Activated T-helper 1 cell treated with anti-CD3 and anti-CD28 coated beads, Interleukin-12 subunit alpha, Interleukin-12 subunit beta, Interleukin-2, Interleukin-4 antibody, amounts not matched to agents 30 ng/mL and 10 ng/mL and 1 ng/mL, durations not matched to agents 14 hours and 24 hours and 36 hours (primary cell): Measurements from ENCODE around the gene ZFYVE9. TPM values are rescaled to one million over a fixed set of nuclear protein-coding genes. Genes with fewer than 3 reads are reported as not detected.

Experiments
- DNase-seq: peaks from one replicate; pipeline ENCODE4 v3.0.0; 2021; ENCODE audit warnings: low spot score
- H3K27ac Mint-ChIP-seq: one replicate; pipeline ENCODE4 v1.8.0; 2021; ENCODE audit warnings: mild to moderate bottlenecking, mixed read lengths
- H3K27me3 Mint-ChIP-seq: one replicate; pipeline ENCODE4 v1.8.0; 2022; ENCODE audit warnings: mild to moderate bottlenecking, moderate library complexity, mixed read lengths; ENCODE audit not compliant: insufficient read depth
- H3K36me3 Mint-ChIP-seq: one replicate; pipeline ENCODE4 v1.8.0; 2021; ENCODE audit warnings: low read depth, mixed read lengths
- H3K4me1 Mint-ChIP-seq: one replicate; pipeline ENCODE4 v1.8.0; 2021; ENCODE audit warnings: low read depth, mixed read lengths
- H3K4me3 Mint-ChIP-seq: one replicate; pipeline ENCODE4 v1.8.0; 2021; ENCODE audit warnings: mild to moderate bottlenecking, moderate library complexity, mixed read lengths
- H3K9me3 Mint-ChIP-seq: one replicate; pipeline ENCODE4 v1.8.0; 2021; ENCODE audit warnings: mixed read lengths
- intact Hi-C: fragments of 100-400 bp; cut with micrococcal nuclease; formaldehyde crosslinking; loops from one replicate; pipeline ENCODE4 v1.15.1; 2024
- total RNA-seq: library from RNA; stranded (reverse); gene quantifications from 2 replicates; pipeline ENCODE4 v1.2.3, GENCODE V29; 2022

ZFYVE9 gene
- total RNA-seq, 1 donor from 2014 or later, result 4.1 TPM

GRCh38 chr1:52305417-52306226 is 163.7 kb downstream of the ZFYVE9 start:
- H3K4me3 Mint-ChIP-seq, result no peak overlapping the region
- no peaks in the 10 kb centered on the region for H3K36me3 Mint-ChIP-seq
- H3K4me1 Mint-ChIP-seq, result no peaks in the 10 kb centered on the region
- H3K9me3 Mint-ChIP-seq, result no peaks in the 10 kb centered on the region
- DNase-seq, result no peak
- intact Hi-C loops, result no loop called here
- H3K27me3 Mint-ChIP-seq, result no peaks in the 10 kb centered on the region
- H3K27ac Mint-ChIP-seq, result no peak overlapping the region

- H3K27me3 Mint-ChIP-seq, result no peaks in the 10 kb centered on the region
- H3K4me1 Mint-ChIP-seq, result no peaks in the 10 kb centered on the region
- no peak for DNase-seq
- no peak overlapping the region for H3K4me3 Mint-ChIP-seq
- no peak overlapping the region for H3K27ac Mint-ChIP-seq
- H3K9me3 Mint-ChIP-seq, result no peaks in the 10 kb centered on the region
- no peaks in the 10 kb centered on the region for H3K36me3 Mint-ChIP-seq
- intact Hi-C loops, result no loop called here
Measured at GRCh38 chr1:52306227-52307006, 164.5 kb downstream of the ZFYVE9 start.

GRCh38 chr1:52321061-52321460 is 179.2 kb downstream of the ZFYVE9 start:
- no peak overlapping the region for H3K4me3 Mint-ChIP-seq
- H3K36me3 Mint-ChIP-seq, result no peaks in the 10 kb centered on the region
- no peak for DNase-seq
- no peak overlapping the region for H3K27ac Mint-ChIP-seq
- peaks cover 2% of the 10 kb centered on the region for H3K27me3 Mint-ChIP-seq
- H3K9me3 Mint-ChIP-seq, result no peaks in the 10 kb centered on the region
- no peaks in the 10 kb centered on the region for H3K4me1 Mint-ChIP-seq
- intact Hi-C loops, result no loop called here

GRCh38 chr1:52323731-52324130 is 181.8 kb downstream of the ZFYVE9 start:
- H3K4me1 Mint-ChIP-seq, result no peaks in the 10 kb centered on the region
- H3K27me3 Mint-ChIP-seq, result peaks cover 2% of the 10 kb centered on the region

GRCh38 chr1:52325786-52326185 is 183.9 kb downstream of the ZFYVE9 start:
- Mint-ChIP-seq H3K4me3 (no peak overlapping the region), H3K4me1 (no peaks in the 10 kb centered on the region)
- intact Hi-C loops, result no loop called here

More at GRCh38 chr1:52323731-52324130, 181.8 kb downstream of the ZFYVE9 start:
- intact Hi-C loops, result no loop called here
- Mint-ChIP-seq H3K36me3 (no peaks in the 10 kb centered on the region), H3K4me3 (no peak overlapping the region), H3K27ac (no peak overlapping the region), H3K9me3 (no peaks in the 10 kb centered on the region)
- DNase-seq, result no peak

GRCh38 chr1:52328615-52329014 is 186.7 kb downstream of the ZFYVE9 start:
- Mint-ChIP-seq H3K36me3 (no peaks in the 10 kb centered on the region), H3K27me3 (no peaks in the 10 kb centered on the region)

More at GRCh38 chr1:52325786-52326185, 183.9 kb downstream of the ZFYVE9 start:
- Mint-ChIP-seq H3K36me3 (no peaks in the 10 kb centered on the region), H3K9me3 (no peaks in the 10 kb centered on the region), H3K27ac (no peak overlapping the region), H3K27me3 (peaks cover under 1% of the 10 kb centered on the region)
- no peak for DNase-seq

GRCh38 chr1:52332411-52332810 is 190.5 kb downstream of the ZFYVE9 start:
- Mint-ChIP-seq H3K9me3 (no peaks in the 10 kb centered on the region), H3K27me3 (no peaks in the 10 kb centered on the region), H3K27ac (no peak overlapping the region), H3K4me3 (no peak overlapping the region), H3K4me1 (no peaks in the 10 kb centered on the region), H3K36me3 (no peaks in the 10 kb centered on the region)
- DNase-seq, result no peak
- intact Hi-C loops, result no loop called here

More at GRCh38 chr1:52328615-52329014, 186.7 kb downstream of the ZFYVE9 start:
- Mint-ChIP-seq H3K9me3 (no peaks in the 10 kb centered on the region), H3K27ac (no peak overlapping the region), H3K4me1 (no peaks in the 10 kb centered on the region), H3K4me3 (no peak overlapping the region)
- intact Hi-C loops, result no loop called here
- DNase-seq, result no peak

- Mint-ChIP-seq H3K27me3 (no peaks in the 10 kb centered on the region), H3K9me3 (no peaks in the 10 kb centered on the region), H3K4me3 (no peak overlapping the region), H3K36me3 (no peaks in the 10 kb centered on the region), H3K27ac (no peak overlapping the region), H3K4me1 (no peaks in the 10 kb centered on the region)
- DNase-seq, result no peak
- intact Hi-C loops, result no loop called here
Measured at GRCh38 chr1:52334906-52335528, 193.1 kb downstream of the ZFYVE9 start.

- intact Hi-C loops, result no loop called here
Measured at GRCh38 chr1:52337439-52337838, 195.6 kb downstream of the ZFYVE9 start.

GRCh38 chr1:52341655-52342260 is 199.9 kb downstream of the ZFYVE9 start:
- no peak overlapping the region for H3K27ac Mint-ChIP-seq
- H3K9me3 Mint-ChIP-seq, result no peaks in the 10 kb centered on the region

More at GRCh38 chr1:52337439-52337838, 195.6 kb downstream of the ZFYVE9 start:
- no peaks in the 10 kb centered on the region for H3K27me3 Mint-ChIP-seq
- no peak overlapping the region for H3K4me3 Mint-ChIP-seq
- no peaks in the 10 kb centered on the region for H3K4me1 Mint-ChIP-seq
- H3K9me3 Mint-ChIP-seq, result no peaks in the 10 kb centered on the region
- no peaks in the 10 kb centered on the region for H3K36me3 Mint-ChIP-seq
- H3K27ac Mint-ChIP-seq, result no peak overlapping the region
- no peak for DNase-seq

GRCh38 chr1:52343979-52344378 is 202.1 kb downstream of the ZFYVE9 start:
- Mint-ChIP-seq H3K27me3 (no peaks in the 10 kb centered on the region), H3K4me3 (no peak overlapping the region), H3K27ac (no peak overlapping the region), H3K4me1 (no peaks in the 10 kb centered on the region), H3K9me3 (no peaks in the 10 kb centered on the region), H3K36me3 (no peaks in the 10 kb centered on the region)
- no peak for DNase-seq
- intact Hi-C loops, result no loop called here

More at GRCh38 chr1:52341655-52342260, 199.9 kb downstream of the ZFYVE9 start:
- intact Hi-C loops, result no loop called here
- Mint-ChIP-seq H3K36me3 (no peaks in the 10 kb centered on the region), H3K4me1 (no peaks in the 10 kb centered on the region), H3K27me3 (no peaks in the 10 kb centered on the region), H3K4me3 (no peak overlapping the region)
- no peak for DNase-seq

GRCh38 chr1:52345252-52345651 is 203.4 kb downstream of the ZFYVE9 start:
- H3K9me3 Mint-ChIP-seq, result no peaks in the 10 kb centered on the region
- intact Hi-C loops, result no loop called here
- no peak overlapping the region for H3K4me3 Mint-ChIP-seq
- no peak for DNase-seq
- H3K4me1 Mint-ChIP-seq, result no peaks in the 10 kb centered on the region
- no peak overlapping the region for H3K27ac Mint-ChIP-seq
- peaks cover under 1% of the 10 kb centered on the region for H3K36me3 Mint-ChIP-seq
- H3K27me3 Mint-ChIP-seq, result no peaks in the 10 kb centered on the region
